HEK293 (cell line): ENCODE data around the gene ZNF536.

Experiments
- KLF1 ChIP-seq: fragments of 450-650 bp; formaldehyde crosslinking; IDR thresholded peaks from 2 replicates; pipeline ENCODE4 v1.5.1; 2016; ENCODE audit warnings: missing biosample characterization, missing genetic modification characterization
- ZFP37 ChIP-seq: fragments of 450-650 bp; formaldehyde crosslinking; IDR thresholded peaks from 2 replicates; pipeline ENCODE4 v1.5.1; 2016; ENCODE audit warnings: missing biosample characterization, missing genetic modification characterization
- ZNF501 ChIP-seq: fragments of 450-650 bp; formaldehyde crosslinking; IDR thresholded peaks from 2 replicates; pipeline ENCODE4 v1.5.1; 2016; ENCODE audit warnings: missing biosample characterization, missing genetic modification characterization

DNA sequence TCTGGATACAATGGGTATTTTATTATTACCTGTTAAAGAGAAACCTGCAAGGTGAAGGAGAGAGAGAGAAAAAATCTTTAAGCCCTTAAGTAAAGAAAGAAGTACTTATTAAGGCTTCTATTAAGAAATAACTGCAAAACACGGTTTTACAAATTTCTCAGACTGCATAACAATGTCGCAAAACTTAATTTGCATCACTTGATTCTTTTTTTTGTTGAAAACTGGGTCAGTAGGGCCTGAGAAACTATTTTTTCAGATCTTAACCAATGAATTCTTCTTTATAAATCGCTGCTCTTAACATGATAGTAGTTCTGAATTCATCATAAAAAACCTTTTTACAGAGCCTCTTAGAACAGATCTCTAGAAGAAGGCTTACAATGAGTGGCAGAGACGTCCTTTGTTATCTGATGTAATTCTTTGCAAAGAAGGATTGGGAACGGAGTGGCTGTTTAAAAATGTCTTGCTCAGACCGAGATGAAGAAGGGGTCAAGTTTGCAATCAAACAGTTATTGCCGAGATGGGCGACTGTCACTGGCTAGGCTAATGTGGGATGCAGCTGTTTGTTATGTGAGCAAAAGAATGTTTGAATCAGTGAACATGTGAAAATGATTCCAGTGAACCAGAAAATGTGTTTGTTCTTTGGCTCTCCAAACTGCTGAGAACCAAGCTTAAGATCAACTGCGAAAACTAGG is 76.3 kb downstream of the ZNF536 start:
- no peak for TF ChIP-seq ZNF501 (tag by site-specific recombination)
- no peak for TF ChIP-seq ZFP37 (tag by site-specific recombination)
- TF ChIP-seq KLF1, result no peak
